ENCODE measurements around the gene SLC7A6OS.

Gene SLC7A6OS

DNA sequence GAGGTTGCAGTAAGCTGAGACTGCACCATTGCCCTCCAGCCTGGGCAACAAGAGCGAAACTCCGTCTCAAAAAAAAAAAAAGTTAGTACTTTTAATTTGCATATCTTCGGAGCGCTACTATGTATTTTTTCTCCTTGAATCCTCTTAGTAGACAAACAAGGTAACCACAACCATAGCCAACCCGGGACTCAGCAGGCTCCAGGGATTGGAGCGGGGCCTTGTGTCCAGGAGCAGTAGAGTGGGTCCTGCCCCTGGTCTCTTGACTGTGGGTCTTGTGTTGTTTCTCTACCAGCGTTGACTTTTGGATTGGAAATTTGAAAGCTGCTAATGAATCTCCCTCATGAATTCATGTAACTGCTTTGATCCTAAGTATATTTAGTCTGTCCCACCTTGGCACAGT, 32.4 kb upstream of the SLC7A6OS start:
- no peak for DNase-seq

DNA sequence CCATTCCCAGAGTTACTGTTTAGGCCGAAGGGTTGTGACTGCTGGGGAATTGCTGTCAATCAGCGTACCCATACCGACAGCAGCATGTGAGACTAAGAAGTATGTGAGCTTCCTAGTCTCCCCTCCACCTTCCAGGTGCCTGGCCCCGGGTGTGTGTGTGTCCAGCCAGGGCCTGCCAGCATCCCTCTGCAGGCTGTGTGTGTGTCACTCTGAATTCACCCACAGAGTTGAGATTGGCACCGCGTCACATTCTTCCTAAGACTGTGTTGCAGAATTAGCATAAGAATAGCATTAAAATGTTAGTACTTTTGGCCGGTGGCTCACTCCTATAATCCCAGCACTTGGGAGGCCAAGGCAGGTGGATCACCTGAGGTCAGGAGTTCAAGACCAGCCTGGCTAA, 31.9 kb upstream of the SLC7A6OS start:
- no peak for DNase-seq

DNA sequence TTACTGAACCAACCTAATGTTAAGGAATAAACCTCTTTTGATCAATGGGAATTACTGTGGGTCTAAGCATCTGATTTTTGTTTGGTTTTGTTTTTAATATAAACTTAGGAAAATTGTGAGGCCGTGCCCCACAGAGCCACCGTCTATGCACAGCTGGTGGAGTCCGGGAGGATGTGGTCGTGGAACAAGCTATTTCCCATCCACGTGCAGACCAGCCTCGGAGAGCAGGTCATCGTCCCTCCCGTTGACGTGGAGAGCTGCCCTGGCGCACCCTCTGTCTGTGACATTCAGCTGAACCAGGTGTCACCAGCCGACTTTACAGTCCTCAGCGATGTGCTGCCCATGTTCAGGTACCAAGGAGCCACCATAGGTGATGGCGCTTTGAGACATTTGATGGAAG, 28.5 kb upstream of the SLC7A6OS start:
- DNase-seq: no peak

DNA sequence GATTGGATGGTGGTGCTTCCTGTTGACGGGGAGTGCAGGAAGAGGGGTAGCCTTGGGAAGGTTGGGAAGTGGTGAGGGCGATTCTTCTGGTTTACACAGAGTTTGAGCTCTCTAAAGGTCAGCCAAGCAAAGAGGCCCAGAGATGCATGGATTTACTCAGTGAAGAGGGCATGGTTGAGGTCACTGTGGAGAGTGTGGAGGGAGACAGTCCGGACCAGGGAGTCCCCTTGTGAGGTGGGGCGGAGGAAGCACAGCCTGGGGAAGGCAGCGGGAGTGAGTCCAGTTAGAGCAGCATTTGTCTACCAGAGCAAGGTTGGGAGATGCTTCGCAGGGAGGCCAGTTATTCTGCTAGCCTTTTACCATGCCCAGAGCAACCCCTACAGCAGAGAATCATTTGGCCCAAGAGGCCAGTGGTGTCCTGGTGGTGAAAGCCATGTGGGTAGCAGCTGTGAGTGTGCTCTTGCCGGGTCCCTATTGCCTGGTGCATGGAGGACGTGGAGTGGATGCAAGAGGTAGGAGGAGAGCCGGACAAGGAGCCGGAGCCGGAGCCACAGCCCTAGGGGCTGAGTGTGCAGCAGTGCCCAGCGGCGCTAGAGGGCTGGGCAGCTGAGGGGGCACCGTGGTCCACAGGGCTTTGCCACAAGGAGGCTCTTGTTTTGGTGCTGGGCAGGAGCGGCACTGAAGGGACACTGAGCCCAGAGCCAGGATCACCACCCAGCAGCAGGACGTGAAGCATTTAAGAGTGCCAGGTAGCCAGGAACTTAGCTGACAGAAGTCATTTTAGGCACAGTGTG, 27.8 kb upstream of the SLC7A6OS start:
- DNase-seq: no peak

DNA sequence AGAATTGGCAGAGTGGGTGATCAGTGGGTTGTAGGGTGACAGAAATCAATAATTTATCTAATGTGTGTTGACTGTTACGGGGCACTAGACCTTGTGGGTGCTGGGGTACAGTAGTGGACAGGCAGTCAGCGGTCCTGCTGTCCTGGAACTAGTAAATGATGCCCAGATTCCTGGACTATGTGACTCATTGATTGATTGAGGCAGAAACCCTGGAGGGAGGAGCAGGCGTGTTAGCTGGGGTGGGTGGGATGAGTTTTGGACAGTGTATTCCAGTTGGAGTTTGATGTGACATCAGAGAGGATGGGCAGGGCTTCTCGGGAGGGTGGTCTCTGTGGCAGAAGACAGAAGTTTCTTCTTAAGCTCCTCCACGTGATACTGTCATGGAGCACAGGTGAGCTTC, 24.4 kb upstream of the SLC7A6OS start:
- no peak for DNase-seq

DNA sequence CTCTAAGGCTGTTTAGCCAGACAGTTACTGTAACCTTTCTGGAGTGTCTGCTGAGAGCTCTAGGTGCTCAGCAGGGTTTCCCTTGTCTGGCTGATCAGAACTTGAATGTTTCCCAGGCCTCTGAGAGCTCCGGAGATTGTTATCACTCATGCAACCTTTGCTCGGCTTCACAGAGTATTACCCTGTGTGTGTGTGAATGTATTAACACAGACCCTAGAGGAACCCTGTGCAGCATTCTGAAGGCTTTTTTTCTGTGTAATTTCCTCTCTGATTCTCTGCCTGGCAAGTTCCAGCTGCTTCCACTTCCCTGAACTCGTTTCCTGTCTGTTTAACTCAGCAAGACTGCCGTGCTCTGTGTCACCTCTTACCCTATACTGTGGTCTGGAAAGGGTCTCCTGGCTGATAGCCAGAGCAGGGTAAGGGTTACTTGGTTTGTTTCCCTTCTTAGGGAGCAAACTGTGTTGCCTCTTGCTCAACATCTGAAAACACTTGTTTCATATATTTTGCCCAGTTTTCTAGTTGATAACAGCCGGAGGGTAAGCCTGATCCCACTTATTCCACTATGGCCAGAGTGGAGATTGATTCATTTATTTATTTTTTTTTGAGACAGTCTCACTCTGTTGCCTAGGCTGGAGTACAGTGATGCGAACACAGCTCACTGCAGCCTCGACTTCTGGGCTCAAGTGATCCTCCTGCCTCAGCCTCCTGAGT, 21.8 kb upstream of the SLC7A6OS start:
- DNase-seq: peak; percentile 35

DNA sequence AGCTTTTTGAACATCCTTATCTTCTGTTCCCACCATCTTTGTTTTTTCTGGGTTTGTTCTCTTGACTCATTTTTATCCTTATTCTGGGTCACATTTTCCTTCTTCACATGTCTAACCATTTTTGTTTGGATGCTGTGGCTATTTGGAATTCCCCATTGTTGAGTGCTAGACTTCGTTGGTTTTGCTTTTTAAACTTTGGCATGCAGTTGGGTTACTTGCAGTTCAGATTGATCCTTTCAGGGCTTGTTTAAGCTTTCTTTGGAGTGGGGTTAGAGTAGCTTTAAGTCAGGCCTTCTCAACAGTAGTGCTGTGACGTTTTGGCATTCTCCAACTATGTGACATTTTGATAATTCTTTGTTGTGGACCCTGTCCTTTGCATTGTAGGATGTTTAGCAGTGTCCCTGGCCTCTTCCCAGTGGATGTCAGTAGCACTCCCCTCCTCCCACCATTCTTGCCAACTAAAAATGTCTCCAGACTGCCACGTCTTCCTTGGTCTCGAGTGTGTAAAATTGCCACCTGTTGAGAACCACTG, 21.2 kb upstream of the SLC7A6OS start:
- no peak for DNase-seq

DNA sequence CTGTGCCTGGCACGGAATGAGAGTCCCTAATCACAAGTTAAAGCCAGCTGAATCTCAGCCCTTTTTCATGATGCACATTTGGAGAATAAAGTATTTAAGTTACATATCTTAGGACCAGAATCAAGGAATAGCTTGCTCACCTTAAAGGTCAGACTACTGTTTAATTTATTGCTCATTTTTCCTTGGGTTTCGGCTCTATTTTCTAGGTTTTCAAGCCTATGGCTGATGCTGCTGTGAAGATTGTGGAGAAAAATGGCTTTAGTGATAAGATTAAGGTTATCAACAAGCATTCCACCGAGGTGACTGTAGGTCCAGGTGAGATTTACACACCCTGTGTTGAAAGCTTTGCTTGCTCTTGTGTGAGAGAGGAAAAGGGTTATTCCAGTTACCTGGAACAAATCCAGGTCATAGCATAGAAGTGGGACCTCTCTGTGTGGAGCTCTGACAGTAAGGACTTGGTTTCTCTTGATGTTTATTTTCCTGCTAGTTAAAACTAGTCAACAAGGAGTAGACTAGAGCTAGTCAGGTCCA, 18.2 kb upstream of the SLC7A6OS start:
- DNase-seq: no peak

DNA sequence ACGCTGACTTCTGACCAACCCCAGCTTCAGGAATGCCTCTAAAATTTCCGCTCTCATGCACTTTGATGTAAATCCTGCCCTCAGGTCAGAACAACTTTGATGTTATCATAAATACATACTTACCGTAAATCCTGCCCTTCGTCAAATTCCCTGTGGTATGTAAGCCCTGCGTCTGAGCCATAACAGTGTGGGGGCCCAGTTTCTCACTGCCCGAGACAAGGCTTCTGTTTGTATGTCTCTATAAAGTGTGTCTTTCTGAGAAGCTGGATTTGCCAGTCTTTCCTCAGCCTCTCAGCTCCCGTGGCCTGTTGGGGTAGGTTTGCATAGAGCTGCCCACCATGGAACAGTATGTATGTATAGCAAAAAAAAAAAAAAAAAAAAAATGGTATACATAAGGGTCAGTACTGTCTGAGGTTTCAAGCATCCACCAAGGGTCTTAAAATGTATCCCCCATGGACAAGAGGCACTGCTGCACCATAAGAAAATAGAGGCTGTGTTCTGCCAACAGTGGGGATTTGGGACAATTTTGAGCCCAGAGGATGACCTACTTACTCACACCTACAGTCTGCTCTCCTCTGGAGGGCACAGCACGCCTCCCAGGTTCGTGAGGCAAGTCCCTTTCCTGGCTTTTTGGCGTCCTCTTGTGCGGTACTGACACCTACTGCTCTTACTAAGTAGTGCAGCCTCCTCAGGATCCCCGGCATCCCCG, 17.6 kb upstream of the SLC7A6OS start:
- peak; percentile 75 for DNase-seq

DNA sequence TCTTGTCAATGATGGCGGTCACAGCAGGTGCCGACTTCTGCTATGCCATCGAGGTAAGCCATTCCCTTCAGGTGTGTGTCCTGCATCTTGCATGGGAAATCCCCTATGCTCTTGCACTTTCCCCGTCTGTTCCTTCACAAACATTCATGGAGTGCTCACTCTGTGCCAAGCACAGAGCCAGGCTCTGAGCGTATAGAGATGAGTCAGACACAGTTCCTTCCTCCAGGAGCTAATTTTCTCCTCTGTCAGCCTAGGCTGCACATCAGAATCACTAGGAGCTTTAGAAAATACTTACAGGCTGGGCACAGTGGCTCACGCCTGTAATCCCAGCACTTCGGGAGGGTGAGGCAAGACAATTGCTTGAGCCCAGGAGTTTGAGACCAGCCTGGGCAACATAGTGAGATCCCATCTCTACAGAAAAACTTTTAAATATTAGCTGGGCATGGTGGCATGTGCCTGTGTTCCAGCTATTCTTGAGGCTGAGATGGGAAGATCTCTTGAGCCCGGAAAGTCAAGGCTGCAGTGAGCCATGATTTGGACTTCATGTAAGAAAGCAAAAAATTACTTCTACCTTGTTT, 14.1 kb upstream of the SLC7A6OS start:
- DNase-seq: no peak

DNA sequence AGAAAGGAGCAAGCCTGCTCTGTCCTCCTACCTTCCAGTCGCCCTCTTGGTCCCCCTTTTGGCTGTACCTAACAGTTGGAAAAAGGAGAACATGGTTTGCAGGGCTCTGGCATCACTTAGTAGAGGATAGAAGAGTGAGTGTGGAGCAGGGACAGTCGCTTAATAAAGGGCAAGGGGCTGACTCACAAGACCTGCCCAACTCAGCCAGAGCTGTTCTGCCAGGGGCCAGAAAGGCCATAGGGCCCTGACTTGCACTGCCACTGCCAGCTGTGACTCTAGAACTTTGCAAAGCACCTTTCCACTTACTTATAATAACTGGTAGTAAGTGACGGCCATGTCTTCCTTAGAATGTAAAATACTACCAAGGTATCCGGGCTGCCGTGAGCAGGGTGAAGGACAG, 13.6 kb upstream of the SLC7A6OS start:
- no peak for DNase-seq

DNA sequence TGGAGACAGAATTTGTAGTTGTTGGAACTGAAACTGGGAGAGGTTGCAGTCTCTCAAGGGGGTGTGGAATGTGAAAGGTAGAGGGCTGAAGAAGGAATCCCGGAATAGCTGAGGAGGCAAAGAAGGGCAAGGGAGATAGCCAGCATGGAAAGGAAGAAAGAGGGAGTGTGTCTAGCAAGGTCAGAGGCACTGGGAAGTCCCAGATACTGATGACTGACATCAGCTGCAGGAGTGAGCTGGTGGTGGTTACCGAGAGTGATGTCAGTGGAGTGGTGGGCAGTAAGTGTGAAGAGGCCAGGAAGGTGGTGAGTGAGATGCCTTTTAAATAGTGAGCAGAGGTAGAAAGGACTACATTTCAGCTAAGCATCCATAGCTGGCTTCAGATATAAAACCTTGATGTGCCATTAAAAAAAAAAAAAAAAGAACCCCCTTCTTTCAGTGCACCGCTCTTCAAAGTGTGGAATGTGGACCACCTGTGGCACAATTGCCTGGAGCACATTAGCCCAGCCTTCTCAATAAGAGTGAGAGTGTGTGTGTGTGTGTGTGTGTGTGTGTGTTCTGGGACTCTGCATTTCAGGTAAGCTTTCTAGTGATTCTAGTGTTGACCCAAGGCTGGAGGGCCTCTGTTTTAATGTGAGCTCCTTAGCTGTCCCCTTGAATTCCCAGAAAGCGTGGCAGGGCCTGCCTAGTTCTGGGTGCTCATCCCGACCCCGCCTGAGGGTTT, 8.6 kb upstream of the SLC7A6OS start:
- no peak for DNase-seq

DNA sequence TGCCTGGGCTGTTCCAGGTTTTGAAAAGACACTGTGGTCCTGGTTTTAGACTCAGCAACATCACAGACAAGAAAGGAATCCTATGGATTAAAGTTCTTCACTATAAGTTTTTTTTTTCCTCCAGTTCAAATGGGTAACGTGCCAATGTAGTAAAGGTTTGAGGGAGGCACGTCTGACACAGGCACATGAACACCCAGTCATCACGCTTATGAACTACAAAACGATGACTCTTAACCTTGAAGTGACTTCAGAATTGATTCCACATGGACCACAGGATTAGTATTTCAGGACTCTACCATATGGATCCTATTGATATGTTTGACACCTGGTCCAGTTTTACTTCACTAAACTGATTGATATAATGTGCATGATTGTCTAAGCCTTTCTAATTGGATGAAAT, 2.4 kb upstream of the SLC7A6OS start:
- DNase-seq: no peak

DNA sequence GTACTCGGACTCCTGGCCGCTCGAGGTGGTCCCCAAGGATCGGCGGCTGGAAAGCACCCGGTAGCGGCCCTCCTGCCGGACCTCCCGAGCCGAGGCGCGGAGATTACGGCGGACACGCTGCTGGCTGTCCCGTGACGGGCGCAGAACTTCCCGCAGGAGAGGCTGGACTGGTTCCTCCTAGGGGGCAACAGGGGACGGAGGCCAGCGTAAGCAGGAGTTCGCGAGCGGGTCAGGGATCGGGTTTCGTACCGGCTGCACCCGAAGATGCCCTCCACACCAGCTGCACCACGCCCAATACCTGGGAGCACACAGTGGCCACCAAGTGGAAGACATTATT, 341 bp downstream of the SLC7A6OS start:
- no peak for DNase-seq

DNA sequence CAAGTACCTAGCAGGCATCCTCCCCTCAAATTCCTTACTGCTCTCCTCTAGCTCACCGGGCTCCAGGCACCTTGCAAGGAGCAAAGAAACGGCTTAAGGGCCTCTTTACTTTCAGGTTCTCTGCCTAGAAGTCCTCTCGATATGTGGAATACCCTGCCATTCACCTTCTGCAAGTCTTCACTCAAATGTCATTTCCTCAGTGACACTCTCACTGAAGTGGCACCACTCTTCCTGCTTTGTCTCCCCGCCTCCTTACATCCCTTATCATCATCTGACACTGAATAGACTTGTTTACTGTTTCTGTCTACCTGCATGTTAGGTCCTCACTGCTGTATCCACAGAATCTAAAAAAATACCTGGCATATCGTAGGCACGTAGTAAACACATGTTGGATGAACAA, 947 bp downstream of the SLC7A6OS start:
- DNase-seq: no peak

DNA sequence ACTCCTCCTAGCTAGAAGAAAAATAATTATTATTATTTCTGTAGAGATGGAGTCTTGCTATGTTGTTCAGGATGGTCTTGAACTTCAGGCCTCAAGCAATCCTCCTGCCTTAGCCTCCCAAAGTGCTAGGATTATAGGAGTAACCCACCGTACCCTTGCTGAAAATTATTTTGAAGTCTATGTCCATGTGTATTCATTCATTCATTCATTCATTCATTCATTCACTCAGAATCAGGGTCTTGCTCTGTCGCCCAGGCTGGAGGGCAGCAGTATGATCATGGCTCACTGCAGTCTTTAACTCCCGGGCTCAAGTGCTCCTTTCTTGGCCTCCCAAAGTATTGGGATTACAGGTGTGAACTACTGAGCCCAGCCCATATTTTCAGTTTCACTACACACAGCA, 4.1 kb downstream of the SLC7A6OS start:
- no peak for DNase-seq

DNA sequence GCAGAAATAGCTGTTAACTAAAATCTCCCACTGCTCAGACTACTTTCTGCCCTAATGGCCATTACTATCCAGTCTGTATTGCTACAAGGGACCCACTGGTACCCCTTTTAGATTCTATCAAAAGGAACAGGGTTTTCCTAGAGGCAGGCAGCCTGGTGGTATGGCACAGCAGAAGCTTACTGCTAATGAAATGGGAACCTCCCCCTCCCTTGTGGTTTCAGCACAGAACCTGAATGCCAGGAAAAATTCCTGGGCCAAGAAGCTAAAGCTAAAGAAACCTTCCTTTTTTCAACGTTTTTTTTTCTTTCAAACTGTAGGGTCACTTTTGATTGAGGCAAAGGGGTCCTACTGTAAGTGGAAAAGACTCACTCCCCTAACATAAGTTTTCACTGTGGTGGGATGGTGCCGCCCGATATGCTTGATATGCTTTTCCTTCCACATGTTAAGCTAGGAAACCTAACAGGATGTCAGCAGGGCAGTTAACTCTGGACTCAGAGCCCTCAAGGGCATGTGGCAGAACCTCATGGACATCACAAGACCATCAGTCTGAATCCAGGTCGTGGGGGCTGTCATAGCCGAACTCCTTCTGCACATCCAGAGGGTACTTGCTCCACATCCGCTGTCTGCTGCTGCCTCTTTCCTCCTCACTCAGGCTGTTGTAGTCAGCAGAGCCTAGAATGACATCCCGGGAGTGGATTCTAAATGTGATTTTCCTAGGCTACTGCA, 9.8 kb downstream of the SLC7A6OS start:
- no peak for DNase-seq

DNA sequence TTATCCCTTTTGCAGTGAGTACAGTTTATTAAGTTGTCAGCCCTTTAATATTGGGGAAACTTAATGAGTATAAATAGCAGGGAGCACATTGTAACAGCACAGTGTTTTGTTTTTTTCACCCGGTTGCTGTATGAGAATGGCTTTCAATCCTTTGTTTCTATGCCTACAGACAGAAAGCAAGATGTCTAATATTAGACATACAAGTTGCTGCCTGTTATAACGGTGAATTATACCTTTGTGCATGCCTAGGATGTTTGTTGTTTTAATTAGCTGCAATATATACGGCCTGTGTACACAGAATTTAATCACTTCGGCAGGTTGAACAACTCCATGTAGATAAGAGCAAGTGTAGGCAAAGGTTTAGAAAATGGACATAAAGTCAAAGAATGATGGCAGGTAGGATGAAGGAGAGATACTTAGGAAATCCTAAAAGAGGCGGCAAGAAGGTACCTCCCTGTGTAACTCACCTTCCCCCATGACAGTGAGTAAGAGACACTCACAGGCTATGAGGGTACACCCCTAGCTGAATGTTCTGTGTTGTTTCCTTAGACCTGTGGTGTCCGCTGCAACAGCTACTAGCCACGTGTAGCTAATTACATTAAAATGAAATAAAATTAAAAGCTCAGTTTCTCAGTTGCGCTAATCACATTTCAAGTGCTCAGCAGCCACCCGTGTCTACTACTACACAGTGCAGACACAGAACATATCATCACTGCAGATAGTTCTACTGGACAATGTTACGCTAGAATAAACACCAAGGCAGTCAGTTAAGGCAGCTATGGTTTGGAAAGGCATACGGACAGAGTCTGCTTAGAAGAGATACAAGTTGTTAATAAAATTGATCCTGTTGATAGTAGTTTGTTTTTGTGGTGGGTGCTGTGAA, 10.9 kb downstream of the SLC7A6OS start:
- no peak for DNase-seq

DNA sequence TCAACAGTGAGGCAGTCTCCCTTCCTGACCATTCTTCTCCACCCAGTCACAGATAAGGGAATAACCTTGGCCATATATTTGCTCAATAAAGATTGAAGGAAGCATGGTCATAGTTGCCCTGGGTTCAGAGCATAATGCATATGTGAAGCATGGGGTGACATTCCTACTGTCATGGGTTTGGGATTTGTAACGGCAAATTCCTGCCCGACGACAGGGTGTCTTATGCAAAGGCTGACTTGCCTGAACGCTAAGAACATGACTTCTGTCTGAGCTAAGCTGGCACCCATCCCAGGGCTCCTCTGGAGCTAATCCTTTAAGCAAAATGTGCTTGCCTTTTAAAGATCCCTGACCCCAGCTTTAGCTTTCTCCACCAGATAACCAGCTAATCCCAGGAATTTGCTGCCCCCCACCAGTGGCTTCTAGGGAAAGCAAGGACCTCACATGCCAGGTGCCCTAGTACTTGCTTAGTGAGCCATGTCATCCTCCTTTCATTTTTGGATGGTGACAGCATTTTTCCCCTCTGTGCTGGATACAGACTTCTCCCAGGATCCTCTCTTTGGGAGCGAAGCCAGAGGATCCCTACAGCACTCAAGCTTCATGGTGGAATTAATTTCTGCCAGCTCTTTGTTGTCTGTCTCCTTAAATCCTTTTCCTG, 11.7 kb downstream of the SLC7A6OS start:
- no peak for DNase-seq

DNA sequence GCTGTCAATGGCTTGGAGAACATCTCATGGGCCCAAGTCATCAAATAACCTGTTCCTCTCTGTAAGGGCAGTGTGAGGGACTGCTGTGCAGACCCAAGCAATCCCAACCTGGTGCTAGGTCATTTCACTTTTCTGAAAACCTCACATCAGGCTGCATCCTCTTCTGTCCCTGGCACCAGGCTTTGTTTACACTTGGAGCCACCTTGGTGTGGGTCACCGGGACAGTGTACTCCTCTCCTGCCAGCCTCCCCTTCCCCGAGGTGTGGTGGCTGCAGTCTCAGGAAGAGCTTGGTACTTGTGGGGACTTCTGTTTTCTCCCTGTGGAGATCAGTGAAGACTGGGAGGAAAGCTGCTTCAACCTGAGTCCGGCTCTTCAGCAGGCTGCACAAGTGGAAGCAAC, 12.4 kb downstream of the SLC7A6OS start:
- no peak for DNase-seq
